Kidney (tissue), 14 donors: ENCODE data around the gene CALR3. TPM values are rescaled to one million over a fixed set of nuclear protein-coding genes. Genes with fewer than 3 reads are reported as not detected.
"Not testable (repeated sequence)": the region's sequence is repeated elsewhere in the genome, so short reads cannot be mapped to it uniquely, and the experiment has no call there.

Experiments
- DNase-seq, 5 donors: peaks; one replicate each; pipeline ENCODE4 v3.0.0-alpha.2; 2013 to 2020
- FAIRE-seq: peaks from 2 replicates; lab custom pipeline; 2012; peaks lifted over from hg19 to GRCh38; lab: Jason Lieb, UNC
- H3K27ac ChIP-seq, 2 donors: one replicate each; pipeline ENCODE4 v1.7.0; 2013; ENCODE audit warnings: low read depth in 2 of 2, low read length in 2 of 2, inconsistent platforms in 1 of 2
- H3K27me3 ChIP-seq: one replicate; pipeline ENCODE4 v1.7.1; 2013; ENCODE audit warnings: low read length, inconsistent platforms; ENCODE audit not compliant: control insufficient read depth, insufficient read depth
- H3K36me3 ChIP-seq, 3 donors: one replicate each; pipeline versions ENCODE4 v1.7.0 to v1.7.1; 2013; ENCODE audit warnings: low read length in 3 of 3, control low read depth in 1 of 3, inconsistent platforms in 1 of 3; ENCODE audit not compliant: insufficient read depth in 3 of 3, control insufficient read depth in 2 of 3
- H3K4me1 ChIP-seq, 3 donors: one replicate each; pipeline versions ENCODE4 v1.7.0 to v1.7.1; 2013; ENCODE audit warnings: low read length in 3 of 3, inconsistent platforms in 1 of 3, low read depth in 1 of 3; ENCODE audit not compliant: control insufficient read depth in 2 of 3, insufficient read depth in 2 of 3
- H3K4me3 ChIP-seq, 3 donors: one replicate each; pipeline versions ENCODE4 v1.7.0 to v1.8.1; 2013; ENCODE audit warnings: low read length in 3 of 3, control low read depth in 1 of 3, inconsistent platforms in 1 of 3
- H3K9ac ChIP-seq, 3 donors: one replicate each; pipeline versions ENCODE4 v1.7.0 to v1.7.1; 2013; ENCODE audit warnings: low read length in 3 of 3, control low read depth in 1 of 3, inconsistent platforms in 1 of 3
- H3K9me3 ChIP-seq, 3 donors: one replicate each; pipeline versions ENCODE4 v1.7.0 to v1.7.1; 2013; ENCODE audit warnings: low read length in 3 of 3, control low read depth in 1 of 3, inconsistent platforms in 1 of 3; ENCODE audit not compliant: control insufficient read depth in 2 of 3, insufficient read depth in 1 of 3
- intact Hi-C: fragments of 100-400 bp; cut with DNase I; formaldehyde crosslinking; loops from one replicate; pipeline ENCODE4 v1.11.1; 2022
- polyA plus RNA-seq: library from polyadenylated mRNA; stranded (reverse); fragments of 350-450 nt; fragmentation: Illumina TruSeq; extraction: RNeasy Lipid Tissue Mini Kit (QIAGEN cat#74804); gene quantifications from one replicate; pipeline ENCODE4 v1.2.3, GENCODE V29; 2014; ENCODE audit warnings: low read depth, low replicate concordance; ENCODE audit not compliant: insufficient read depth
- total RNA-seq: library from RNA; stranded (reverse); fragmentation: NEBNext Ultra II Directional; extraction: Animal tissue kit (Norgen Biotek cat#: 25700); gene quantifications from one replicate; pipeline ENCODE4 v1.2.1, GENCODE V29; 2021
- TF ChIP-seq, protein P1 (sequence below): IDR thresholded peaks from 3 replicates; pipeline ENCODE4 v1.5.1; 2012; ENCODE audit warnings: mild to moderate bottlenecking, moderate library complexity, borderline replicate concordance; ENCODE audit not compliant: insufficient read depth; ENCODE audit errors: extremely low read depth
- donor health status: control.
- donor health status: control.
- donor health status: control.
- donor health status: control.
- donor health status: control.
- donor health status: DM: yes; HTN: yes; CAD: no.
- donor health status: Normal renal cell carcinoma (clear cell type).

Gene CALR3
- total and polyA plus RNA-seq, 2 donors from 2014 or later = not detected

DNA sequence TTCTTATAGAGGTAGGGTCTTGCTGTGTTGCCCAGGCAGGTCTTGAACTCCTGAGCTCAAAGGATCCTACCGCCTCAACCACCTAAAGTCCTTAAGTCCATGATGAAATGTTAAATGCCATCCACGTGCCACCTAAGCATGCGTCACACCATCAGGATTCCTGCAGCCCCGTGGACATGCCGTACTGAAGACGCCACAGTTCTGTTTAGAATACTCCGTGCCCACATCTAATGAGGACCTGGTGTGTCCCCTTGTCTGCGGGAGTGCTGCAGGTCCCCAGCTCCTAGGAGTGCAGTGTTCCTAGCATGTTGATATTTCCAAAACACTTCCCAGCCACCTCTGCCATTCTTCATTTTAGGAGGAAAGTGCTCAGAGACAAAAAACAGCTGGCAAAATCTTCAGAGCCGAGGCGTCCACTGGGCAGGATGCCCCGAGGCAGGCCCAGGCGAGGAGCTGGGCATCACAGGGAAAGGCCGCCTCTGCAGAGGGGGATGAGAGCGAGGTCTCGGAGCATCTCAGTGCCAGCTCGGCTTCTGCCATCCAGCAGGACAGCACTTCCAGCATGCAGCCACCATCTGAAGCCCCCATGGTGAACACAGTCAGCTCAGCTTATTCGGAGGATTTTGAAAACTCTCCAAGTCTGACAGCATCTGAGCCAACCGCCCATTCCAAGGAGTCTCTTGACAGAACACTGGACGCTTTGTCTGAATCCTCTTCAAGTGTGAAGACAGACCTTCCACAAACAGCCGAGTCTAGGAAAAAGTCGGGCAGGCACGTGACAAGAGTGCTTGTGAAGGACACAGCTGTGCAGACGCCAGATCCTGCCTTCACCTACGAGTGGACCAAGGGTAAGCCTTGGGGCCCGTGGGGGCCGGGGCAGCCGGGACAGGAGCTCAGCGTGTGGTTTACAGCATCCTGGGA, 13.4 kb upstream of the CALR3 start:
- no peak for FAIRE-seq
- H3K4me1 ChIP-seq = no peaks in the 10 kb centered on the region

DNA sequence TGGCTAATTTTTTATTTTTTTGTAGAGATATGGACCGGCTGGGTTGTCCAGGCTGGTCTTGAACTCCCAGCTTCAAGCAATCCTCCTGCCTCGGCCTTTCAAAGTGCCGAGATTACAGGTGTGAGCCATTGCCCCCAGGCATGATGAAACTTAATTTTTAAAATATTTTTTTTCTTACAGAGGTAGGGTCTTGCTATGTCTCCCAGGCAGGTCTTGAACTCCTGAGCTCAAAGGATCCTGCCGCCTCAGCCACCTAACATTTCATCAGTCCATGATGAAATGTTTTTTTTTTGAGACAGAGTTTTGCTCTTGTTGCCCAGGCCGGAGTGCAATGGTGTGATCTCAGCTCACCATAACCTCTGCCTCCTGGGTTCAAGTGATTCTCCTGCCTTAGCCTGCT, 12.6 kb upstream of the CALR3 start:
- H3K27ac ChIP-seq = no peak overlapping the region
- H3K9me3 ChIP-seq = no peaks in the 10 kb centered on the region
- TF ChIP-seq, protein P1, sequence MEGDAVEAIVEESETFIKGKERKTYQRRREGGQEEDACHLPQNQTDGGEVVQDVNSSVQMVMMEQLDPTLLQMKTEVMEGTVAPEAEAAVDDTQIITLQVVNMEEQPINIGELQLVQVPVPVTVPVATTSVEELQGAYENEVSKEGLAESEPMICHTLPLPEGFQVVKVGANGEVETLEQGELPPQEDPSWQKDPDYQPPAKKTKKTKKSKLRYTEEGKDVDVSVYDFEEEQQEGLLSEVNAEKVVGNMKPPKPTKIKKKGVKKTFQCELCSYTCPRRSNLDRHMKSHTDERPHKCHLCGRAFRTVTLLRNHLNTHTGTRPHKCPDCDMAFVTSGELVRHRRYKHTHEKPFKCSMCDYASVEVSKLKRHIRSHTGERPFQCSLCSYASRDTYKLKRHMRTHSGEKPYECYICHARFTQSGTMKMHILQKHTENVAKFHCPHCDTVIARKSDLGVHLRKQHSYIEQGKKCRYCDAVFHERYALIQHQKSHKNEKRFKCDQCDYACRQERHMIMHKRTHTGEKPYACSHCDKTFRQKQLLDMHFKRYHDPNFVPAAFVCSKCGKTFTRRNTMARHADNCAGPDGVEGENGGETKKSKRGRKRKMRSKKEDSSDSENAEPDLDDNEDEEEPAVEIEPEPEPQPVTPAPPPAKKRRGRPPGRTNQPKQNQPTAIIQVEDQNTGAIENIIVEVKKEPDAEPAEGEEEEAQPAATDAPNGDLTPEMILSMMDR = no peak

More for the DNA sequence above, 13.4 kb upstream of the CALR3 start:
- intact Hi-C loops = no loop called here
- H3K4me3 ChIP-seq = no peak overlapping the region
- no peaks in the 10 kb centered on the region for H3K9me3 ChIP-seq
- H3K27me3 ChIP-seq = no peaks in the 10 kb centered on the region
- peaks cover 0 to 14% (median 10%) of the 10 kb centered on the region in 3 donors for H3K36me3 ChIP-seq
- no peak overlapping the region for H3K9ac ChIP-seq
- TF ChIP-seq, protein P1 = no peak
- no peak for DNase-seq
- no peak overlapping the region for H3K27ac ChIP-seq

DNA sequence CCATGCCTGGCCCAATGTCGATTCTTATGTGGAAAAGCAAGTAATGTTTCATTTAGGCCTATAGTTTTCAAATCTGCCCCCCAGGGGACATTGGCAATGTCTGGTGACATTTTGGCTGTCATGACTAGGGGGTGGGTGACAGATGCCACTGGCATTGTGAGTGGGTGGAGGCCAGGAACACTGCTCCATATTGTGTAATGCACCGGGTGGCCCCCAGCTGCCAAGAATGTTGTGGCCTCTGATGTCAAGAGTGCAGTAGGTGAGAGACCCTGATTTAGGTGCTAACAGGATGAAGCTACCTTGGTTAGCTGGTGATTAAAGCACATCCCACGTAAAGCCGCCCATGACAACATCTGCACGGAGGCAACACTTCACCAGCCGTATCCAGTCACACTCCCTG, 11.0 kb upstream of the CALR3 start:
- H3K9me3 ChIP-seq = no peaks in the 10 kb centered on the region
- no peak overlapping the region for H3K27ac ChIP-seq
- TF ChIP-seq, protein P1 = no peak
- H3K9ac ChIP-seq = no peak overlapping the region
- FAIRE-seq (no peak), DNase-seq (no peak)
- intact Hi-C loops = no loop called here
- H3K4me1 ChIP-seq = no peaks in the 10 kb centered on the region
- no peaks in the 10 kb centered on the region for H3K27me3 ChIP-seq
- H3K36me3 ChIP-seq = peaks cover 0 to 23% (median 12%) of the 10 kb centered on the region in 3 donors
- no peak overlapping the region for H3K4me3 ChIP-seq

More for the DNA sequence above, 12.6 kb upstream of the CALR3 start:
- Histone ChIP-seq H3K27me3 (no peaks in the 10 kb centered on the region), H3K4me3 (no peak overlapping the region), H3K36me3 (peaks cover 0 to 20% (median 10%) of the 10 kb centered on the region in 3 donors), H3K4me1 (no peaks in the 10 kb centered on the region), H3K9ac (no peak overlapping the region)
- intact Hi-C loops = no loop called here
- FAIRE-seq = no peak
- DNase-seq = no peak

DNA sequence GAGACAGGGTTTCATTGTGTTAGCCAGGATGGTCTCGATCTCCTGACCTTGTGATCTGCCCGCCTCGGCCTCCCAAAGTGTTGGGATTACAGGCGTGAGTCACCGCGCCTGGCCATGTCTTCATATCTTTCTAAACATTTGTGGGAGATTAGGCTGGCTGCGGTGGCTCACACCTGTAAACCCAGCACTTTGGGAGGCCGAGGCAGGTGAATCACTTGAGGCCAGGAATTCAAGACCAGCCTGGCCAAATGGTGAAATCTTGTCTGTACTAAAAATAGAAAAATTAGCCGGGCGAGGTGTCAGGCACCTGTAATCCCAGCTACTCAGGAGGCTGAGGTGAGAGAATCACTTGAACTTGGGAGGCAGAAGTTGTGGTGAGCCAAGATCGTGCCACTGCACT, 10.2 kb upstream of the CALR3 start:
- FAIRE-seq, DNase-seq, H3K4me3 ChIP-seq, intact Hi-C loops, H3K27me3 ChIP-seq, H3K27ac ChIP-seq, H3K9me3 ChIP-seq, H3K4me1 ChIP-seq, H3K9ac ChIP-seq: not testable (repeated sequence)
- peaks cover 0 to 22% (median 12%) of the 10 kb centered on the region in 3 donors for H3K36me3 ChIP-seq
